GM12878 (cell line): ENCODE data around the gene HDAC9. TPM values are rescaled to one million over a fixed set of nuclear protein-coding genes. Genes with fewer than 3 reads are reported as not detected.

Experiments used
- ATAC-seq: fragments of 200-7000 bp; cut with Tn5 transposase; 3 replicates; pipeline ENCODE4 v1.9.1; 2020; ENCODE audit warnings: mild to moderate bottlenecking, moderate library complexity
- BruUV-seq: library from RNA; stranded (reverse); fragments of 400-500 nt; replicated peaks from 2 replicates; lab custom pipeline; 2021; lab: Mats Ljungman, UMichigan
- CTCF ChIA-PET: fragments of 300-600 bp; sonication (Branson Sonifier 250); formaldehyde crosslinking; extraction: SDS; loops from one replicate; lab custom pipeline; 2021; ENCODE audit warnings: inconsistent platforms; lab: Yijun Ruan, JAX
- POLR2A ChIA-PET: fragments of 350-600 bp; formaldehyde crosslinking; extraction: SDS; loops from one replicate; lab custom pipeline; 2021; ENCODE audit warnings: inconsistent platforms; lab: Charles Lee
- RAD21 ChIA-PET: fragments of 300-600 bp; sonication (Branson Sonifier 250); formaldehyde crosslinking; loops from one replicate; lab custom pipeline; 2023; ENCODE audit warnings: antibody characterized with exemption; ENCODE audit not compliant: unreplicated experiment; lab: Charles Lee
- SMC1A ChIA-PET: fragments of 300-600 bp; sonication (Branson Sonifier 250); formaldehyde crosslinking; loops from one replicate; lab custom pipeline; 2023; ENCODE audit not compliant: unreplicated experiment, uncharacterized antibody; lab: Charles Lee
- DNase-seq: peaks from one replicate; pipeline ENCODE4 v3.0.0-alpha.2; 2011; ENCODE audit warnings: low read depth, low spot score
- FAIRE-seq: peaks from 3 replicates; lab custom pipeline; 2011; peaks lifted over from hg19 to GRCh38; lab: Jason Lieb, UNC
- H2AFZ ChIP-seq: 2 replicates; pipeline ENCODE4 v1.6.0; 2011; ENCODE audit warnings: low read depth, low read length, control low read depth; ENCODE audit not compliant: control insufficient read depth
- H3K27ac ChIP-seq: 2 replicates; pipeline ENCODE4 v1.5.1; 2011; ENCODE audit warnings: control low read depth; ENCODE audit not compliant: control insufficient read depth, insufficient read depth
- H3K27me3 ChIP-seq, 2 experiments: replicated peaks in 1 of 2; 2 replicates each; pipeline versions ENCODE4 v1.6.0 to v1.6.1; 2011; ENCODE audit warnings: low read length in 1 of 2; ENCODE audit not compliant: control insufficient read depth in 2 of 2, insufficient read depth in 2 of 2
- H3K36me3 ChIP-seq, 2 experiments: 2 replicates each; pipeline ENCODE4 v1.5.1; 2011; ENCODE audit warnings: low read length in 1 of 2; ENCODE audit not compliant: control insufficient read depth in 2 of 2, insufficient read depth in 2 of 2
- H3K4me1 ChIP-seq: 2 replicates; pipeline ENCODE4 v1.6.1; 2011; ENCODE audit warnings: mild to moderate bottlenecking, low read length, moderate library complexity, mixed read lengths; ENCODE audit not compliant: control insufficient read depth, insufficient read depth
- H3K4me2 ChIP-seq: 2 replicates; pipeline ENCODE4 v1.6.0; 2011; ENCODE audit warnings: control low read depth; ENCODE audit not compliant: control insufficient read depth, insufficient read depth
- H3K4me3 ChIP-seq: fragments of 200-600 bp; sonication (generic); 2 replicates; pipeline ENCODE4 v1.5.1; 2016
- H3K79me2 ChIP-seq: 2 replicates; pipeline ENCODE4 v1.6.0; 2011; ENCODE audit warnings: low read length; ENCODE audit not compliant: control insufficient read depth, insufficient read depth
- H3K9ac ChIP-seq: 2 replicates; pipeline ENCODE4 v1.8.0; 2011; ENCODE audit warnings: low read length, control low read depth, mixed read lengths; ENCODE audit not compliant: control insufficient read depth, insufficient read depth
- H3K9me3 ChIP-seq: replicated peaks from 3 replicates; pipeline ENCODE4 v1.5.1; 2011; ENCODE audit warnings: mild to moderate bottlenecking, low read length; ENCODE audit not compliant: control insufficient read depth, insufficient read depth
- H4K20me1 ChIP-seq: 2 replicates; pipeline ENCODE4 v1.6.0; 2011; ENCODE audit not compliant: control insufficient read depth, insufficient read depth
- CBFB ChIP-seq: IDR thresholded peaks from 2 replicates; pipeline ENCODE4 v1.6.1; 2016; ENCODE audit warnings: antibody characterized with exemption, low read depth
- E2F4 ChIP-seq: IDR thresholded peaks from 2 replicates; pipeline ENCODE4 v1.6.1; 2012; ENCODE audit warnings: low read depth, low read length, improper control_type of control experiment
- FOXM1 ChIP-seq: IDR thresholded peaks from 2 replicates; pipeline ENCODE4 v1.6.1; 2012; ENCODE audit warnings: low read depth, mild to moderate bottlenecking, inconsistent platforms, low read length, moderate library complexity
- HSF1 ChIP-seq: fragments of 150-350 bp; IDR thresholded peaks from 2 replicates; pipeline ENCODE4 v1.6.1; 2014; ENCODE audit warnings: mild to moderate bottlenecking, low read depth, low read length
- IRF4 ChIP-seq: IDR thresholded peaks from 2 replicates; pipeline ENCODE4 v1.6.1; 2011; ENCODE audit warnings: low read depth, low read length
- MTA2 ChIP-seq: fragments of 450-650 bp; IDR thresholded peaks from 2 replicates; pipeline ENCODE4 v1.6.1; 2016; ENCODE audit warnings: low read depth, mild to moderate bottlenecking, moderate library complexity
- NRF1 ChIP-seq: conservative IDR thresholded peaks from 2 replicates; pipeline ENCODE4 v1.6.1; 2011; ENCODE audit warnings: mild to moderate bottlenecking, low read depth, low read length, improper control_type of control experiment
- POLR2AphosphoS5 ChIP-seq: IDR thresholded peaks from 2 replicates; pipeline ENCODE4 v1.6.1; 2011; ENCODE audit warnings: mild to moderate bottlenecking, low read length, inconsistent platforms
- RUNX3 ChIP-seq: IDR thresholded peaks from 2 replicates; pipeline ENCODE4 v1.6.1; 2012; ENCODE audit warnings: low read length, inconsistent platforms
- SIX5 ChIP-seq: IDR thresholded peaks from 2 replicates; pipeline ENCODE4 v1.6.1; 2011; ENCODE audit warnings: mild to moderate bottlenecking, low read depth, low read length, moderate library complexity; ENCODE audit not compliant: severe bottlenecking
- SMAD1 ChIP-seq: fragments of 450-650 bp; IDR thresholded peaks from 2 replicates; pipeline ENCODE4 v1.6.1; 2018; ENCODE audit warnings: mild to moderate bottlenecking, low read depth; ENCODE audit not compliant: partially characterized antibody
- TBL1XR1 ChIP-seq: IDR thresholded peaks from 2 replicates; pipeline ENCODE4 v1.6.1; 2012; ENCODE audit warnings: low read depth, low read length, improper control_type of control experiment
- ZBTB11 ChIP-seq: fragments of 450-650 bp; formaldehyde crosslinking; IDR thresholded peaks from 2 replicates; pipeline ENCODE4 v1.5.0; 2022; ENCODE audit warnings: mild to moderate bottlenecking, missing genetic modification characterization
- ZBTB4 ChIP-seq: fragments of 450-650 bp; formaldehyde crosslinking; IDR thresholded peaks from 2 replicates; pipeline ENCODE4 v1.4.0; 2022; ENCODE audit warnings: mild to moderate bottlenecking, moderate library complexity
- ZNF384 ChIP-seq: IDR thresholded peaks from 2 replicates; pipeline ENCODE4 v1.6.1; 2012; ENCODE audit warnings: low read depth, mild to moderate bottlenecking, low read length, improper control_type of control experiment, borderline replicate concordance
- ZSCAN29 ChIP-seq: fragments of 450-650 bp; IDR thresholded peaks from 2 replicates; pipeline ENCODE4 v1.6.1; 2017; ENCODE audit warnings: mild to moderate bottlenecking, moderate library complexity
- WGBS: methylation state at CpG from one replicate; pipeline ENCODE4 v1.1.6; 2016; ENCODE audit warnings: low lambda C conversion rate; ENCODE audit not compliant: insufficient replicate concordance, insufficient coverage; ENCODE audit errors: missing lambda C conversion rate; 5-methylcytosine and 5-hydroxymethylcytosine counted together
- in situ Hi-C: fragments of 300-500 bp; cut with MboI; formaldehyde crosslinking; loops from 9 replicates; pipeline ENCODE4 v1.14.3; 2018; ENCODE audit warnings: mixed read lengths
- intact Hi-C: fragments of 100-400 bp; cut with micrococcal nuclease; formaldehyde crosslinking; loops from one replicate; pipeline ENCODE4 v1.14.2; 2022; ENCODE audit not compliant: unreplicated experiment
- polyA plus RNA-seq, 11 experiments: library from polyadenylated mRNA; depleted of rRNA in 4 of 11; unstranded in 6 of 11; stranded (reverse) in 5 of 11; fragments of >200 nt; fragmentation: Nextera tagmentation in 4 of 11; fragmentation: Illumina TruSeq in 1 of 11; extraction: Ambion mirVana in 4 of 11; extraction: Trizol in 1 of 11; gene quantifications; 1 replicate in 1 of 11; 2 replicates in 10 of 11; pipeline versions ENCODE4 v1.2.1 to v1.2.3, GENCODE V29; 2011 to 2016; ENCODE audit warnings: inconsistent platforms in 2 of 11, missing spikeins in 2 of 11, low read depth in 1 of 11
- total RNA-seq, 4 experiments: library from RNA; depleted of rRNA in 3 of 4; stranded (reverse); fragments of >200 nt in 3 of 4; fragmentation: Illumina TruSeq in 1 of 4; extraction: Trizol in 1 of 4; gene quantifications; 2 replicates each; pipeline versions ENCODE4 v1.2.1 to v1.2.3, GENCODE V29; 2013 to 2021

Gene HDAC9
- total and polyA plus RNA-seq, 10 of the 15 experiments (the other 5 are each of a cell fraction or from before 2014, with no cell fraction given) = 0.73 to 12.8 (median 0.92) TPM

GRCh38 chr7:18675579-18675978 lies 180.0 kb downstream of the HDAC9 start:
- H2AFZ ChIP-seq = no peak overlapping the region
- in situ Hi-C loops (no loop called here), intact Hi-C loops (no loop called here)
- ChIA-PET CTCF (interaction anchor here (1.4 to 1.7 kb wide), 3 partner anchors 11 to 18 kb away, joined by 4 to 14 read pairs (median 7); no protein-coding TSS in a partner anchor), RAD21 (no interaction called here), SMC1A (interaction anchor here (0.8 to 1.9 kb wide), 2 partner anchors 9 to 14 kb away, joined by 3 to 4 read pairs; no protein-coding TSS in a partner anchor), POLR2A (no interaction called here)
- H3K27ac ChIP-seq = no peak overlapping the region
- H3K36me3 ChIP-seq = no peaks in the 10 kb centered on the region
- no peak overlapping the region for H3K4me2 ChIP-seq
- H3K9me3 ChIP-seq = no peaks in the 10 kb centered on the region
- DNase-seq = no peak
- H4K20me1 ChIP-seq = no peaks in the 10 kb centered on the region
- no peak overlapping the region for H3K4me3 ChIP-seq
- no peaks in the 10 kb centered on the region for H3K79me2 ChIP-seq
- H3K9ac ChIP-seq = no peak overlapping the region
- WGBS = 24% methylated on average over 2 of the region's 2 CpGs
- H3K27me3 ChIP-seq = no peaks in the 10 kb centered on the region
- ATAC-seq = no peak
- H3K4me1 ChIP-seq = no peaks in the 10 kb centered on the region
- no peak for FAIRE-seq
- BruUV-seq = no TSS peak
- TF ChIP-seq MTA2 = no peak
- no peak for TF ChIP-seq ZBTB4 (CRISPR knock-in tag)
- TF ChIP-seq RUNX3 = no peak
- no peak for TF ChIP-seq ZNF384
- no peak for TF ChIP-seq ZSCAN29
- TF ChIP-seq E2F4 = no peak
- no peak for TF ChIP-seq ZBTB11
- TF ChIP-seq TBL1XR1 = no peak
- no peak for TF ChIP-seq FOXM1
- no peak for TF ChIP-seq SIX5
- TF ChIP-seq CBFB = no peak
- TF ChIP-seq NRF1 = no peak
- TF ChIP-seq POLR2AphosphoS5 = no peak
- no peak for TF ChIP-seq HSF1
- TF ChIP-seq IRF4 = no peak
- no peak for TF ChIP-seq SMAD1
